ENCODE measurements around the gene NEBL.

Gene NEBL

DNA sequence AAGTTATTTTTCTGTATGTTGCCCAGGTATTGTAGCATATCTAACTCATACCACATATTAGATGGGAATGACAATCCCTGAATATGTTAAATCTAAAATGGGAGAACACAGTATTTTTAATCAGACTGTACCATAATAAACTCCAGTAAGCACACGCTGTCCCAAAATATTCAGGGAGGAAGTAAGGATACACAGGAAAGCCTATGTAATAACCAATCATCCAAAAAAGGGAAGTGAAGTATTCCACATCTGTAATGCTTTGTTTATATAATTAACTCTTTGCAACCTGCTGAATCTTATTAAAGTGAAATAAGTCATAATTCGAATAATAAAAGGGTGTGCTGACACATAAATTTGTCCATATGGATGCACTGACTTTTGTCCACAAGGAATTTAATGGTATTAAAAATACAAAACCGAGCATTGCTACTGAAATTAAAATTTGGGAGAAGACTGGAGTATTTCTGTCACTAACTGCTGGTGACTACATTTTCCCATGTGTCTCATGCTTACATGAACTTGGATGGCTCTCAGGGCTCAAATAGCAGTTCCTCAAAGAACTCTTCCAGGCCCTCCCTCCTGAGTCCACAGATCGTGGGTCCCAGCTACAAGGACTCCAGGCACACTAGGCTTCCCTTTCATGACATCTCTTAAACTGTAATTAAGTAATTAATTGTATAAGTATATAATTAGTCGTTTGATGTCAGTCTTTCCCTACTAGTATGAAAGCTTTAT lies 120.6 kb downstream of the NEBL start:
- DNase-seq, result no peak

DNA sequence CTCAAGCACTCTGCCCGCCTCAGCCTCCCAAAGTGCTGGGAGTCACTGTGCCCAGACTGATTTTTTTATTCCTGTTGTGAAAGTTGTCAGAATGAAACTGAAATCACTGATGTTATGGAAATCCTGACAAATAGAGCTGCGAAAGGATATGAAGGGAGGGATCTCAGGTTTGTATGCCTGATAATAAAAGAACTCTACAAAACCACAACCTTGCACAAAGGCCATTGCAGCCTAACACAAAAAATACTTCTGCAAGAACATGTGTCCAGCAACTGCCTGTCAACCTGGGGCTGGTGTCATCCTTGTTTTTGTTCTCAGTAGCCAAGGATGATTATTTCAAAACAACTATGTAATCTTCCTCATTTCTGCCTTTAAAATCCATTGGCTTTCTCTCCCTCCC lies 126.1 kb downstream of the NEBL start:
- DNase-seq, result no peak

DNA sequence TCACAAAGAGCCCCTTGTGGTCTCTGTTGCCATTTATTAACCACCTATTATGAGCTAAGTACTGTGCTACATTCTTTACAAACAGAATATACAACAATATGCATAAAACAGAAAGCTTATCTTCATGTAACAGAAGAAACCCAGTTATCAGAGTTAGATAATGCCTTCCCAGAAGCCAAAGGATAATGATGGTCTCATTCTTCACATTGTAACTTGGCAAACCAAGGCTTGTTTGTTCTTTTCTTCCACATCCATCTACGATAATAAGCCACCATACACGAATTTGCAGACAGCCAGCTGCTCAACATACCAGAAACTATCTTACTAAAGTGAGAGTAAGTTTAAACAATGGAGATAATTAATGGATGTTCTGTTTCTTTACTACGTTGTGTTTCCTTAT lies 127.6 kb downstream of the NEBL start:
- no peak for DNase-seq

DNA sequence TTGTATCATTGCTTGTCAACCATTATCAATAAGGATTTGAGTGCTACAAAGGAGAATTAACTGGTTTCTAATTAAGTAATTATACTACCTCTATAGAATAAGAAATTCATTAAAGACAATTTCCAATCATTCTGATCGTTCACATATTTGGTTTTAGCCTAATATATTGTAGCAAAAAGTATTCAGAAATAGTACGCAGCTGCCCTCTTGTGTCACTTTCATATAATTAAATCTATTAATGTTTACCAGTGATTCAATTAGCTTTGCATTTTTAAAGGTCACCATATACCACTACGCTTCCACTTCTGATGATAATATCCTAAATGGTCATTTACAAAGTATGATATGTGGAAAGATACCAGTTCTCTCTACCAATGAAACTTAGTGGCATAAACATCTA lies 128.3 kb downstream of the NEBL start:
- no peak for DNase-seq

DNA sequence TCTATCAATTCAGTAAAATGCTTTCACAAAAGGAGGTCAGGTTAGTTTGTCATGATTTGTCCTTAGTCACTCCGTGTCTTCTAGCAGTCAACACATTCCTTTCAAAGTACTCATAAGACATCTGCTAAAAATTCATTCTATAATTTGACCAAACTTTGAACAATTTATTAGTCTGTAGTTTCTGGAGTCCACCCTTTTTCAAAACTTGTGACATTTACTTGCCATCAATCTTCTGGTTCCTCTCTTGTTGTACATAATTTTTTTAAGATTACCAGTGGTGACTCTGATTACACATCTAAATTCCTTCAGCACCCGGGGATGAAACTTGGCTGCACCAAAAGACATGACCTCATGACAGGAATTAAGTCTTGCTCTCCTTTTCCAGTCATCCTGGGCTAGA lies 130.1 kb downstream of the NEBL start:
- no peak for DNase-seq

DNA sequence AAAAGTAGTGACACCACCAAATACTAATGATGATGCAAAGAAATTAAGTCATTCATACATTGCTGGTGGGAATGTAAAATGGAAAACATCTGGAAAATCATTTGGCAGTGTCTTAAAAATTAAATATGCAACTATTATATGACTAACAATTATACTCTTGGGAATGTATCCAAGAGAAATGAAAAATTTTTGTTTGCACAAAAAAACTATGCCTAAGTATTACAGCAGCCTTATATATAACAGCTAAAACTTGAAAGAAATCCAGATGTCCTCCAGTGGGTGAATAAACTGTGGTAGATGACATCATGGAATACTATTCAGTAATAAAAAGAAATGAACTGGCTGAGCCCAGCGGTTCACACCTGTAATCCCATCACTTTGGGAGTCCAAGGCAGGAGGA lies 132.0 kb downstream of the NEBL start:
- DNase-seq, result no peak

DNA sequence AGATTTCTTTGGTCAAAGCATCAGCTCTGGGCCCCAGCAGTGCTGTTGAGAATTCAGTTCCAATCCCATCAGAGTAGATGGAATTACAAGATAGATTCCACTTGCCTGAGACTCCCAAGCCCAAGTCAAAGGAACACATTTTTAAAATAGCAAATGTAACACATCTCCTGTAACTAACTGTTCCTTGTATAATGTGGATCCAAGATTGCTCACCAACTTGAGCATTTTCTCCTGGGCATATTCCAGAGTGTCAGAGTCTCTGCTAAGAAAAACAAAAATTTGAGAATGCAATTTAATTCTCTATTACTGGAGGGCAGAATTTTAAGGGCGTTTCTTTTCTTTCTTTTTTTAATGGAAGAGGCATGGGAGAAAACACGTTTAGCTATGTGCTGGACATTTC lies 136.7 kb downstream of the NEBL start:
- no peak for DNase-seq

DNA sequence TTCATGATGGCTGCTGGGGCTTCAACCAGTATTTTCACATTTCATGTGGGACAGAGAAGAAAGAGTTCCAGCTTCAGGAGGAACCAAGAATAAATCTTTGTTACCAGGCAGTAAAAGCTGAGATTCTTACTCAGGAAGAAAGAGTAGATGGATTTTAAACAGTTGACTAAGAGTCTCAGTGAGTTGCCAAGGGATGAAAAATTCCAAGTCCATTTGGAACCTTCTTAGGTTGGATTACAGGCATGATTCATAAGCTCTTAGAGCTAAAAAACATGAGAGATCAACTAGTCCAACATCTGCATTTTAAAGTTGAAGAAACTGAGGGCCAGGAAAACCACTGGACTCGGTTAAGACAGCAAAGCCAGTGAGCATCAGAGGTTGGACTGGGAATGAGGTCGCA lies 148.6 kb downstream of the NEBL start:
- no peak for DNase-seq

DNA sequence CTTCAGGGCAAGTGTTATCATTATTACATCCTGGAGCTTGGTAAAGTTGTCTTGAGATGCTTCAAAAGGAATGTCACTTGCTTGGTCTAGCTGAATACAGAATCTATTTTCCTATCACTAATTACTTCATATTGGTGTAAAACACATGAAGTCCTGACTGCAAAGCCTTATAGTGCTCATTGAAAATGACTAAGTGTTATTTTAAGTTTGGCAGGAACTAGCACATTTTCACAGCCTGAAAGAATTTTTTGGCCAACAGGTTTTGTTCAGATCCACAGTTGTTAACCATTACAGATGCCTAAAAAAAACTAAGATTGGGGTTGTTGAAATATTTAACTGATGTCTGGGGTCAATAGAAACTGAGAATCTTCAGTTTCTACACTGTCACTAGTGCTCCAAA lies 149.3 kb downstream of the NEBL start:
- DNase-seq, result no peak

DNA sequence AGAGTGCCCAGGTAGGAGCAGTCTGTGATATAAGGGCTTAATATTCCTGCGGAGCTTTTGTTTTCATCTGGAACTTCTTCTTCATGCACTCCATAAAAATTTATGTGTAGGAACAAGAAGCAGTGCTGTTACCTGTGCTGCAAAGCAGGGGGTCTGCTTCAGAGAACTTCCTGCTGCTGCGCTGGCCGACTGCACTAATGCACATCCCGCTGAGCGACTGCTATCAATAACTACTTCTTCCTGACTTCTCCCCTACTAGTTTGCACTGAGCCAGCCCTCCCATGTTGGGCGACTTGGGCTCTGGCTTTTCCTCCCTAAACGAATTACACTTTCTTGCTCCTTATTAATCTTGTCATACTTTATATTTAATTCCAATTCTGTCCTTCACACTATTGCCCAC lies 150.3 kb downstream of the NEBL start:
- DNase-seq, result no peak

DNA sequence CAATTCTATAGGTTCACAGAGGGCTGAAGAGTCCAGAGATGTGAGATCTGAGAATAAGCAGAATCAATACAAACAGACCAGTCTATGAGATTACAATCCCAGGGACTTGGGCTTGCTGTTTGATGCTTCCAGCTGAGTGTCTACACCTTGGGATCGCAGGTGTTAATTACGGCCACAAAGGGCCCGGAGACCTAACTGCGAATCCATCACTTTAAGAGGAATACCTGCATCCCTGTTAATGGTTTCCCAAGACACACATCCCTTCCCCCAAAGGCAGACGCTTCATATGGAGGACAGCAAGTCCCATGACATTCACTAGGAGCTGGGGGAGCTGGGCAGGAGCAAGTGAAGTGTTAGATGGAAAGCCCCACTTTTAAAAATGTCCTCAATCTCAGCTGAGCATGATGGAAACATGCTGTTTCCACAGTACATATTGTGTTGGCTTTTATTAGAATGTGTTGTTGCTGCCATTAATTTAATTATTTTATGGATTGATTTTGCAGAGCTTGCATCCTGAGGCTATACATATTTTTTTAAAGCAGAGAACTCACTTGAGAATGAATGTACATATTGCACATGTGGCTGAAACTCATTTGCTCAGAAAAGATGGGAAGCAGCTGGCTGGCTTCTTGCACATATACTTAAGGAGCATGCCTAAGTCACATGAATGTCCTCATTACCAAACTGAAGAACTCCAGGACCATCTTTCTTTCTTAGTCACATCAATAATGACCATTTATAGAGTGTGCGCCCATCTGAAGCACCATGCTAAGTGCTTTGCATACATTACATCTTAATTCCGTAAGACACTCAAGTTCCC lies 151.3 kb downstream of the NEBL start:
- DNase-seq, result no peak

DNA sequence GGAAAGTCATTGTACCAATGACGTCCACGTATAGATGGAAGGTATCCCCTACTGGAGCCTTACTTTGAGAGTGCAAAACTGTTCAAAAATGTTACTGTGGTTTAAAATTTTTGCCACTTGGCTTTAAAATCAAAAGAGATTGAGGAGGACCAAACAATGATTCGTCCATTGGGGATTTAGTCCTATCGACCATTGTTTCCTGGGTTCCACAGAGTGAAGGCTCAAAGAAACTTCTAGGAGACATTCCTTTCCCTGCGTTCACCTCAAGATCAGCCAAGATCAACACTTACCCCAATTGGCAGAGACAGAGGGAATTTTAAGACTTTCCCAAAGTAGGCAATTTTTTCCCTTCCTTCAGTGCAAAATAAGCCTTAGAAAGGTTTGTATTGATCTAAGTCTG lies 152.3 kb downstream of the NEBL start:
- DNase-seq, result no peak

DNA sequence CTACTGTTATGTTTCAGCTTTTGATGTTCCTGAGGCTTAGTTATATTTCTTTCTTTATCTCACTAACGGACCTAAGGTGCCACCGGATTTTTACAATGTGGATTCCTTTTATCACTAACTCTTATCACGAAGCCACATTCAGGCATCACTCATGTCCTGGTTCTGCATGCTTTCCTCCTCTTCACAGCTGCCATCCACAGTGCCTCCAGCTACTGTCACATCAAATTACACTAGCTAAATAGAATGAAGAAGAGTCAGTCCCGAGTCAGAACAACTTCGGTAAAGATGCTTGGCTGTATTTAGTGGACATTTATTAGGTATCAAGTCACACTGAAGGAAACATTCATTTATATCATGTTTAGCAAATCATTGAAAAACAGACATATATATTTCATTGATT lies 153.2 kb downstream of the NEBL start:
- DNase-seq, result no peak

DNA sequence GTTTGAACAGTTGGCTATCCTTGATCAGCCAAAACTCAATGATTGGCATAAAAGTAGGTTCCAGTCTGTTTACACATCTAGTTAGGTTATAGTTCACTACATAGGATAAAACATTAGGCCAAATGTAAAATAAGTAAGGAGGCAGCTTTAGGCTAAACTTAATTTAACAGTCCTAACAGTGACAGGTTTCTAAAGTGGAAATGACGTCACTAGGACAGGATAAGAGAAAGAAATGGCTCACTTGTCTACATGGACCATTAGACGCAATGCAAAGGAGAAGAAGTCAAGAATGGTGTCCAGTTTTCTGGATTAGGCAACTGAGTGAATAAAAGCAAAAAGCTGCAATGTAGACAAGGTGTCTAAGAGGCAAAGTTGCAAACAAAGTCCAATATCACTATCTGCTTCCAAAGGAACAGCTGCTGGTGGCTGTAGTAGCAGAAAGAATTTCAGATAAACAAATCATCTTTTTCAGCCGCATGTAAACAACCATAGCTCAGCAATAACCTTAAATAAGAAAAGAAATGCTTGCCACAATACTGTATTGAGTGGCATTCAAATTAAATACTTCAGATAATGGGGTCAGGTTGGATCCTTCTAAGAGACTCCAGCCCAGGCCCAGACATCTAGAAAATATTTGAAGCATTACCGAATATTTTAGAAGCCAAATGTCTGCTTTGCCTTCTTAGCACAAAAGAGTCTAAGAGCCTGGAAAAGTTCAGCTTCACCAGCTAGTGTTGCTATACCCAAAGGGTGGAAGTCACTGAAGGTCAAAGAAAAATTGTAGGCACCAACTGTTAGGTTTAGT lies 154.2 kb downstream of the NEBL start:
- no peak for DNase-seq

DNA sequence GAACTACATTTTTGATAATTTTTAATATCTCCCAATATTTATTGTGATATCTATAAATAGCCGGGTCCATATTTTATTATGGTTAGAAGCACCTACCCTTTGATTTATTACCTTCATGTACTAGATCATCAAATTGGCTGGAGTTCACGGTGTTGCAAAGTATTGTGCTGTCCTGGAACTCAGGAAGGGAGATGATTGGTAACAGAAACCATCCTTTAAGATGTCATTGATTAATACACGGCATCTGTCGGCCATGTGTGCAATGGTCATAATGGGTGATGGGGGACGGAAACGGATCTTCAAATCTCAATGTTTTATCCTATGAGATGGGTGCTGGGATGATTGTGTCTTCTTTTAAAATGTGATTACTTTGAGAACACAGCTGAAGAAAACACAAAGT lies 157.0 kb downstream of the NEBL start:
- DNase-seq, result no peak

DNA sequence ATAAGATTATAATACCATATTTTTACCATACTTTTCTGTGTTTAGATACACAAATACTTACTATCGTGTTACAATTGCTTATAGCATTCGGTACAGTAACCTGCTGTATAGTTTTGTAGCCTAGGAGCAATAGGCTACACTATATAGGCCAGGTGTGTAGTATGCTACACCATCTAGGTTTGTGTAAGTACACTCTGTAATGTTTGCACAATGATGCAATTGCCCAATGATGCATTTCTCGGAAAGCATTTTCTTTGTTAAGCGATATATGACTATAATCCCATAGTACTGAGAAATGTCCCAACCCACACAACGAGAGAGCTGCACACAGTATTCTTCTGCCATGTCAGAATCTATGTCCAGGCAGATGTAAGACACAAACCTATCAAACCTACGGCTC lies 160.0 kb downstream of the NEBL start:
- no peak for DNase-seq
